DMS 273 (cell line): ENCODE results near the gene PRAMEF1.
"Not testable (repeated sequence)": the region's sequence is repeated elsewhere in the genome, so short reads cannot be mapped to it uniquely, and the experiment has no call there.

ENCODE experiments used
- DNase-seq: peaks from one replicate; lab custom pipeline; 2025; ENCODE audit not compliant: unreplicated experiment; lab: John Stamatoyannopoulos, UW

PRAMEF1 gene

GRCh38 chr1:12774801-12775345 is 16.3 kb upstream of the PRAMEF1 start:
- no peak for DNase-seq

- no peak for DNase-seq
Observed at GRCh38 chr1:12775443-12775842, 15.8 kb upstream of the PRAMEF1 start.

GRCh38 chr1:12776801-12777557 is 14.2 kb upstream of the PRAMEF1 start:
- DNase-seq, result no peak

GRCh38 chr1:12778061-12778460 is 13.1 kb upstream of the PRAMEF1 start:
- no peak for DNase-seq

DNA sequence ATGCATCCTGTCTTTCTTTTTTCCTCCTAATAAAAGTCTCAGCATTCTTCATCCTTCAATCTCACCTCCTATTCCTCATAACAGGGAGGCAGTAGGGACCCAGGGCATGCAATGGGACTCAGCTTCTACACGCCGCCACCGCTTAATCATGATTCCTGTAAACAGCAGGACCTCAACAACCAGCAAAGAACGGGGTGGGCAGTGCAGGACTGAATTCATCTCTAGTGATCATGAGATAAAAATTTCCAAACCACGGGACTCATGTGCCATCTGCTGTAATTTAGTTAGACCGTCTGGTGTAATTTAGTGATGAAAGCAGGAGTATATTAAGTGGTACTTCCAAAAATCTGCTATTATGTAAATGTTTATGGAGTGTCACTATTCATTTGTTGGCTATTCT is 12.3 kb upstream of the PRAMEF1 start:
- peak; percentile 9 for DNase-seq

- peak; percentile 61 for DNase-seq
Observed at GRCh38 chr1:12781488-12781887, 9.7 kb upstream of the PRAMEF1 start.

- DNase-seq, result peak; percentile 66
Observed at GRCh38 chr1:12783783-12784182, 7.4 kb upstream of the PRAMEF1 start.

GRCh38 chr1:12784729-12785128 is 6.5 kb upstream of the PRAMEF1 start:
- DNase-seq, result peak; percentile 2

GRCh38 chr1:12798911-12799310 is 7.7 kb downstream of the PRAMEF1 start:
- no peak for DNase-seq

- no peak for DNase-seq
Observed at GRCh38 chr1:12799730-12800129, 8.5 kb downstream of the PRAMEF1 start.

DNA sequence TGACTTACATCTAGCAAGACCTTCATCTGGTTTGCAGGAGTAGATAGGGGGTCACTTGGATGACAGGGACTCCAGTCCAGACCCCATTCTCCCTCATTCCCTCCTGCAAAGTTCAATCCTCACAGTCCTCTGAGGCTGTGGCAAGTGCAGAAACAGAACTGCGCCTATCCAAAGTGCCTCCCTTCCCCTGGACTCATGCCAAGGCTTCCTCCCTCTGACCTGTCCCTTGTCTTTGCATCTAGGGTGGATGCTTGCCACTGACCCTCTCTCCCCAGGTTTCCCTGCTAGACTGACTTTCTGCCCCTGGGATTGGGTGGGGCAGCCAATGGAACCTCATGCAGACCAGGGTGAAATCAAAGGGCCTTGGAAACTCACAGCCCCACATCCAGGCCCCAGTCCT is 18.7 kb downstream of the PRAMEF1 start:
- DNase-seq, result no peak

DNA sequence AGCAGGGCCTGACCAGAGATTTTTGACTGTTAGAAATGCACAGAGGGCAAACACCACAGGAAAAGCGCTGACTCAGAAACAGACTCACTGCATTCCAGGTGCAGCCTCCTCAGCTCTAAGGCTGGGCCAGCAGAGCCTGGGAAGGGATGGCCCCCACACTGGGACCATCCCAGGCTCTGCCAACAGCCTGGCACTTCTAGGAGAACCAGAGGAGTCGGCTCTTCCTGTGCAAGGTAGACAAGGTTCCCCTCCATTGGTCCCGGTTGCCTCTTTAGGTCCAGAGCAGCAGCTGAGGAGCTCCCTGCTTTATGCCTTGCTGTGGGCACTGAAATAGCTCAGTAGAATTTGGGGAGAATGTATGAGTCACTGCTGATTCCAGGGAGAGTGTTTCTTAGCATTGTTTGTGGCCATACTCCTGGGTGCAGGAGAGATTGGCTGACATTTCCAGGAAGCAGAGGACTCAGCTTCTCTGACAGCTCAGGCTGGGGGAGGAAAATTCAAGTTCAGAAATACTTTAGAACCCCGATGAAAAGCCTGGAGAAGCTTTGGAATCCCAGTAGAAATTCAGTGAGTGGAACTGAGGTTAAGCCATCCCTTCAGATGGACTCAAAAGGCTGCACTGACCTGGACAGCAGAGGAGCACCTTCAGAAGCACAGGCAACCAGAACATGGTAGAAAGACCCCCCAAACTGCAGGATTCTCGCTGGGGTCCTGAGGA is 19.7 kb downstream of the PRAMEF1 start:
- no peak for DNase-seq

DNA sequence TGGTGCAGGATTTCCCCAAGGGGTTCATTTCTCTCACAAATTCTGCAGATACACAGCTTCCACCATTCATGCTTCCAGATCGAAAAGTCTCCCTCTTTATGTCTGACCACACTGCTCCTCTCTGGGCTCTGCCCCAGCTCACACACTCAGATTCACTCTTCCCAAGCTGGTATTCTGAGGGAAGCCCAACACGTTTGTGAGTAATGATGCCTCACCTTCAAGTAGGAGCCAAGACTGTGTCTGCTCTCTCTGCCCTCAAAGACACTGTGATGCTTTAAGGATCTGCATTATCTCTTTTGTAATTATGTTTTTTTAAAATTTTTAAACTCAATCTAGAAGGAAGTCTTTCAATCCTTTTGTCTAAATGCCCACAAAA is 20.2 kb downstream of the PRAMEF1 start:
- DNase-seq, result no peak

GRCh38 chr1:12819061-12819460 is 27.9 kb downstream of the PRAMEF1 start:
- DNase-seq, result not testable (repeated sequence)

DNA sequence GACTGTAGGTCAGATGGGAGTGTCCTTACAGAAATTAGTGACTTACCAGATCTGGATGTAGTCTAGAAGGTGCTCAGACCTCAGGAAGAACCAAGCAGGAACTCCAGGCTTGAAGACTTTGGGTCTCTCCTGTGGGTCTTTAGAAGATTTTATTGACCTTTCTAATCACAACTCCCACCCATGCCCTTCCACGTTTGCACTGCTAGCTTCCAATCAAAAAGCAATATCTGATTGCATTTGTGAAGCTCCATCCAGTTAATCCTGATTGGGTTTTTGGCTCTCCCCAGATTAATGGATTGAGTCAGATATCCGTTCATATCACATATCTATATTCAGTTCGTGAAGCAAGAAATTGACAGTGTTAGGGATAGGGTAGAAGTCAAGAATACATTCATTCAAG is 40.1 kb downstream of the PRAMEF1 start, which contains the start of gene PRAMEF11:
PRAMEF11 (minus strand) TSS at position 101 of the 400 bp plus-strand sequence. CDS start 2,621 bp downstream, outside the sequence.
- DNase-seq, result not testable (repeated sequence)

DNA sequence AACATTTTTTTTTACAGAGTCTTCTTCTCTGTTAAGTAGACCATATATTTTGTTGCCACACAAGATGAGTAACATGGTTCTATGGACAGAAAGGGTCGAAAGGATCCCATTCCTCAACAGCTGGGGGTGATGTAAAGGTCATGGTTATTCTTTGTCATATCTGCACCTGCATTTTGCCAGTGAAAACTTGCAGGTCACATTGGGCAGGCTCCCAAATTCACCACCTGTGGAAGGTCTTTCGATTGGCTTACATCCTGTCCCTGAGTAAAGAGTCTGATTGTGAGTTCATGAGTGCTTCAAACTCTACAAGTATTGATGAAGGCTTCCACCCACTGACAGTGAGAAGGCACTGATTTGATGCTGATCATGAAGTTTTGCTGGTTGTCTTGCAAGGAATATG is 42.1 kb downstream of the PRAMEF1 start:
- not testable (repeated sequence) for DNase-seq
